Stimulated activated effector memory CD8-positive, alpha-beta T cell treated with anti-CD3 and anti-CD28 coated beads, Interleukin-12 subunit alpha, Interleukin-12 subunit beta, amount 100 ng/mL, for 72 hours (primary cell): ENCODE data around the gene MIPEP.
"Not testable (repeated sequence)": the region's sequence is repeated elsewhere in the genome, so short reads cannot be mapped to it uniquely, and the experiment has no call there.

Source experiments
- ATAC-seq: fragments of 150-1000 bp; cut with Tn5 transposase; 2 replicates; pipeline ENCODE4 v1.10.0; 2021
- DNase-seq, 2 donors: peaks; one replicate each; pipeline ENCODE4 v3.0.0; 2021 to 2022; ENCODE audit warnings: low spot score in 2 of 2
- H3K27ac Mint-ChIP-seq: one replicate; pipeline ENCODE4 v1.8.0; 2022; ENCODE audit warnings: mild to moderate bottlenecking, mixed read lengths
- H3K36me3 Mint-ChIP-seq: one replicate; pipeline ENCODE4 v1.8.0; 2022; ENCODE audit warnings: mild to moderate bottlenecking, mixed read lengths
- H3K4me1 Mint-ChIP-seq: one replicate; pipeline ENCODE4 v1.8.0; 2022; ENCODE audit warnings: mixed read lengths
- H3K4me3 Mint-ChIP-seq: one replicate; pipeline ENCODE4 v1.8.0; 2022; ENCODE audit warnings: mild to moderate bottlenecking, mixed read lengths
- H3K9me3 Mint-ChIP-seq: one replicate; pipeline ENCODE4 v1.8.0; 2022; ENCODE audit warnings: mixed read lengths

The MIPEP gene

GRCh38 chr13:23899555-23899954 lies 10.4 kb upstream of the MIPEP start:
- no peaks in the 10 kb centered on the region for H3K36me3 Mint-ChIP-seq
- no peak overlapping the region for H3K27ac Mint-ChIP-seq
- no peak for DNase-seq
- H3K4me1 Mint-ChIP-seq, result no peaks in the 10 kb centered on the region
- H3K9me3 Mint-ChIP-seq, result no peaks in the 10 kb centered on the region
- ATAC-seq, result peak; percentile 42
- no peak overlapping the region for H3K4me3 Mint-ChIP-seq

DNA sequence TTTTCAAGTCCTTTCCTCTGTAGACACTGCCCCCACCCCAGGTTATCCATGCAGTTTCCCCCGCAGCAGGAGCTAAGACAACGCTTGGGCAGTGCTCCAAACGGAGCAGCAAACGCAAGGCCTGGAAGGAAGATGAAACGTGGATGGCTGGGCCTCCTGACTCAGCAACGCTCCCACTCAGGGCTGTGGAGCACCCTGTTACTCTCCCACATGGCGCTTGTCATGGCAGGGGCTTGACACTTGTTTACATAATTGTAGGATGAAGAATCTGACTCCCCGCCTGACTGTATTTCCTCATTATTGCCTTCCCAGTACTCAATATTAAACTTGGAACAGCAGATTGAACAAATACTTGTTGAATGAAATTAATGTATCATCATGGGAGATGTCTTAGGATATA lies 8.9 kb upstream of the MIPEP start:
- Mint-ChIP-seq H3K4me3 (no peak overlapping the region), H3K4me1 (no peaks in the 10 kb centered on the region), H3K27ac (no peak overlapping the region), H3K9me3 (no peaks in the 10 kb centered on the region), H3K36me3 (no peaks in the 10 kb centered on the region)
- ATAC-seq (no peak), DNase-seq (no peak)

- ATAC-seq, DNase-seq, H3K4me3 Mint-ChIP-seq, H3K4me1 Mint-ChIP-seq, H3K36me3 Mint-ChIP-seq, H3K9me3 Mint-ChIP-seq: not testable (repeated sequence)
- H3K27ac Mint-ChIP-seq, result peak within 1 kb of the TSS; percentile 52
Observed at GRCh38 chr13:23897452-23897919, 8.3 kb upstream of the MIPEP start, which contains the start of gene C1QTNF9B. Gene C1QTNF9B, minus strand, starts transcription at chr13:23897502.

DNA sequence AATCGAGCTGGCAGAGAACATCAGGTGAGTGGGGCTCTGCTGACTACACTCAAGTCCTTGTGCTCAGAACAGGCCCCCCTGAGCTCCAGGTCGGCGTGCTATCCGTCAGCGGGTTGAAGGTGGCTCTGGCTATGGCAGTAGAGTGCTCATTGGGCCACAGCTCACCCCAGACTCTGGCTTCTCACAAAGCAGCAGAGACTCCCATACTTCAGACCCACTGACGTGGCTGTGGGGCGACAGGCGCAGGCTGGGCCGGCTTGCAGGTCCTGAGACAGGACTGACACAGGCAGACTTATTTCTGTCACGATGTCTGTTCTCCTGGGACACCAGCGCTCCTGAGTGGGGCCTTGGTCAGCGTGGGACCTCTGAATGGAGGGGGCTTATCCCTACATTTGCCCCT lies 5.5 kb upstream of the MIPEP start:
- not testable (repeated sequence) for H3K9me3 Mint-ChIP-seq, DNase-seq, H3K4me3 Mint-ChIP-seq, ATAC-seq, H3K36me3 Mint-ChIP-seq, H3K27ac Mint-ChIP-seq, H3K4me1 Mint-ChIP-seq

GRCh38 chr13:23893791-23894190 lies 4.6 kb upstream of the MIPEP start:
- not testable (repeated sequence) for ATAC-seq, H3K36me3 Mint-ChIP-seq, H3K4me3 Mint-ChIP-seq, DNase-seq, H3K9me3 Mint-ChIP-seq, H3K27ac Mint-ChIP-seq
- peaks cover 12% of the 10 kb centered on the region for H3K4me1 Mint-ChIP-seq

DNA sequence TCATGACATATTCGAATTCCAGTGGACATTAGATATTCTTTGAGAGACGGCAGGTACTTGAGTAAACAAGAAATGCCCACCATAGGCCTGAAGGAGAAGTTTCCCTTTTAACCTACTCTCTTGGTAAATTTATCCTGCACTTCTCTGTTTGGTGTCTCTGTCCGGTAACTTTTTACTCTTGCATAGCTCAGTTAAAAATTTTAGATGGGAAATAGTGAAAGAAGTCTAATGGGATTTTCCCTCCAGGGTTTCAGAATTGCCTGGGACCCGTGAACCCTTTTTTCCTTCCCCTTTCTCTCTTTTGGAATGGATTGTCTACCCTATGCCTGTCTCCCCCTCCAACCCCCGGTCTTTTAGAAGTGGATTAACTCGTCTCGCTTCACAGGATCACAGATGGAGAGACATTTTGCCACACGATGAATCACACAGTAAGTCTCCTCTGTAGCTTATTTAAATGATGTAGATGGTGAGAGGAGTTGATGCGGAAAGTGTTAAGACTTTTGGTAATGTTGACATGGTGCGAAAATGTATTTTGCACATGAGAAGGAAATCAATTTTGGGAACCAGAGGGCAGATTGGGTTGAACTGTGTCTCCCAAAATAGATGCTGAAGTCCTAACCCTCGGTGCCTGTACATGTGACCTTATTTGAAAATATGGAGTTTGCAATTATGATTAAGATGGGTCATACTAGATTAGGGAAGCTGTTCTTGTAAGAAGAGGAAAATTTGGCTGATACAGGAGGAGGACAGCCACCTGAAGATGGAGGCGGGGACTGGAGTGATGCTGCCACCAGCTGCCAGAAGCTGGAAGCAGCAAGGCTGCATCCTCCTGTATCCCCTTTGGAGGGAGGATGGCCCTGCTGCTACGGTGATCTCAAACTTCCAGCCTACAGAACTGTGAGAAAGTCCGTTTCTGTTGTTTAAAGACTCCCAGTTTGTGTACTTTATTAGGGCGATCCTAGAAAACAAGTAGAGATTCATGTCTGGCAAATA lies 711 bp upstream of the MIPEP start:
- Mint-ChIP-seq H3K4me3 (peak overlapping the region; percentile 85), H3K36me3 (peaks cover 14% of the 10 kb centered on the region), H3K27ac (peak overlapping the region; percentile 81), H3K4me1 (peaks cover 22% of the 10 kb centered on the region), H3K9me3 (no peaks in the 10 kb centered on the region)
- DNase-seq (no peak), ATAC-seq (no peak)

DNA sequence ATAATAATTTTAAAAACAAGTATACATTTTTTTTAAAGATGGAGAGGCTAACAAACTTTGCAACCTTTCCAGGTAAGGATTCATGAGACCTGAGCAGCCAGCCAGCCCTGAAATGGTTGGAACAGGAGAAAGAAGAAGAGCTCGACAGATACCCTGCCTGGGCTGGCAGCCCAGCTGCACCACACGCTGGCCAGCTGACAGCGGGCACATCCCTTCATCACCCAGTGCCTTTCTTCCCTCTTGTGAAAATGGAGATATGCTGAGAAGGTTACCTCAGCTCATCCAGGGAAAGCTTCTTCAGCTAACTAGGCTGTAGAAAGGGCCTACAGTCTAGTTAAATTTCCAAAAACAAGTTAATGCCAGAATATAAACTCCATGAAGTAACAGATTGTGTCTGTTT lies 4.8 kb downstream of the MIPEP start:
- Mint-ChIP-seq H3K4me1 (peaks cover 14% of the 10 kb centered on the region), H3K36me3 (peaks cover 29% of the 10 kb centered on the region)
- H3K27ac Mint-ChIP-seq, H3K9me3 Mint-ChIP-seq, DNase-seq, H3K4me3 Mint-ChIP-seq, ATAC-seq: not testable (repeated sequence)

DNA sequence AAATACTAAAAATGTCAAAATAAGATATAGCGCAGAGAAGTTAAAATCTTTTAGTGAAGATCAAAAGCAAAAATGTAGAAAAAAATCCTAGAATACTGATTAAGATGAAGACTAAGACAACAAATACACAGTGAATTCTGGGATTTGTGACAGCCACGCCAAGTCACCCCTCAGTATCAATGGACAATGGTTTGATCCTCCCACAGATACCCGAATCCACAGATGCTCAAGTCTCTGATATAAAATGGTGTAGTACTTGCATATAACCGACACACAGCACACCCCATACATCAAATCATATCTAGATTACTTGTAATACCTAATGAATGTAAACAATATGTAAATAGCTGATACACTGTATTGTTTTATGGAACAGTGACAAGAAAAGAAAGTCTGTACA lies 5.9 kb downstream of the MIPEP start:
- H3K36me3 Mint-ChIP-seq, result peaks cover 27% of the 10 kb centered on the region
- ATAC-seq (no peak), DNase-seq (no peak)
- H3K27ac Mint-ChIP-seq, result no peak overlapping the region
- peaks cover 10% of the 10 kb centered on the region for H3K4me1 Mint-ChIP-seq
- H3K4me3 Mint-ChIP-seq, result no peak overlapping the region
- no peaks in the 10 kb centered on the region for H3K9me3 Mint-ChIP-seq

GRCh38 chr13:23881402-23881800 lies 7.8 kb downstream of the MIPEP start:
- peaks cover 36% of the 10 kb centered on the region for H3K36me3 Mint-ChIP-seq
- H3K4me1 Mint-ChIP-seq, ATAC-seq, DNase-seq, H3K27ac Mint-ChIP-seq, H3K4me3 Mint-ChIP-seq, H3K9me3 Mint-ChIP-seq: not testable (repeated sequence)

DNA sequence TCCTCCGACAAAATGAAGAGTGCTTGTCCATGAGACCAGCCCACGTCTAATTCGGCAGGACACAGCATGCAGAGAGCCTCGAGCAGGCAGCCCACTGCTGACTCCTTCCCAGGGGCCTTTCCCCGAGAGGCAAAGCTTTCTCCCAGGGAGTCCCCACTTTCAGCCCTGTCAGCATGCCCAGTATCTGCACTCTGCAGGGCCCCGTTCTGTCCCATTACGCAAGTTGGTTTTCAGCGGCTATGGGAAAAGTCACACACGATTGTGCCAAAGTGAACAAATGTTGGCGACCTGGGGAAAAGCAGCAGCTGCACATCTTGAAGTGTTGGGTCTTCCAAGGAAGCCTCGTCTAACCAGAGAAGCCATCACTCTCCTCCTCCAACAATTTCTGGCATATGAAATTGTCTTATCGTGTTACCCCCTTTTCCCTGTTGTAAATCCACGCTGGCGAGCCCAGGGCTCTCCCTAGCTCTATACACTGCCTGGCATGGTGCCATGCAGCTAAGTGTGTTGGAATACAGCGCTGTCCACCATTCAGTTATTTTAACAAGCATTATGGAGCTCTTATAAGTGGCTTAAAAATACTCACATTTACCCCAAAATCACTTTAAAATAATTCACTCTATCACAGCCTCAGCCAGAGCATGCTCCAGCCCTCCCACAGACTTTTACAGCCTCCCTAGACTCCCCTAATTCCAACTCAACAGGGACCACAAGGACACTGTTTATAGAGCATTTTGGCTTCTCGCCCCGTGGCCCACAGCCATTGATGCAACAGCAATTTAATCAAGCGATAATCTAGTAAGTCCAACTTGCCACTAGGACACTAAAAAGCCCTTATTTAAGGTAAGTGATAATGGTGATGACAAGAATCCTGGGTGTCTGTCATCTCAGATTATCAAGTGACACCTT lies 8.5 kb downstream of the MIPEP start:
- not testable (repeated sequence) for H3K27ac Mint-ChIP-seq, H3K4me3 Mint-ChIP-seq, ATAC-seq, DNase-seq, H3K4me1 Mint-ChIP-seq, H3K9me3 Mint-ChIP-seq
- peaks cover 36% of the 10 kb centered on the region for H3K36me3 Mint-ChIP-seq

DNA sequence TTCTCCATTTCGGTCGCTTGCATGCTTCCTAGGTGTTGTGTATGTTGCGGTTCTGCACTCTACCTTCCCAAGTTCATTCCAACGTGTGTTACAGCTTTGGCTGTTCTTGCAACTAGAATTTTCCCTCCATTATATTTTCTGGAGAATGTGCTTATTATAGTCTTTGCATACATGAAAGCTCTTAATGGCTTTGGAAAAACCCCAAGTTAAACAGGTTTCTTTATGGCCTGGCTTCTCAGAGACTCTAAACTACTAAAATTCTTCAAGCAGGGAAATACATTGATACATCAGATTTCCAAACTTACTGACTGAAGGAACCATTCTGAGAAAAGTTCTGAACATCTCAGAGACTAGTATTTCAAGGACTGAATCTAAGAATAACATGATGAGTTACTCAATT lies 11.9 kb downstream of the MIPEP start:
- Mint-ChIP-seq H3K9me3 (no peaks in the 10 kb centered on the region), H3K4me3 (no peak overlapping the region), H3K4me1 (no peaks in the 10 kb centered on the region), H3K36me3 (peaks cover 15% of the 10 kb centered on the region), H3K27ac (no peak overlapping the region)
- DNase-seq, result no peak
- ATAC-seq, result no peak

DNA sequence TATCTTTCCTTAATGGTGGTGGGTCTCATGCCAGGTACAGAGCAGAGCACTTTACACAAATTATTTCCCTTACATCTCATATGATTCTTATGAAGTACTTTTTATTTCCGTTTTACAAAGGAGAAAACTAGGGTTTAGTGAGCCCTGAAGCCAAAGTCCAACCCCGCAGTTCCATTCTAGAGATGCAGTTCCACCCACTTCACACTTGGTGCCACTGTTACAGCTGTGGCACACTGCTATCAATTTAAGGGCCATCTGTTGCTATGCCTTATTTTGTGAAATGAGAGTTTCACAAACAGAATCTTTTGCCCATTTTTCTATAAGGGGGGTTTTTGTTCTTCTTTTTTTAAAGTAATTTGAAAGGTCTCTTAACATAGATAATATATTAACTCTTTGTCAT lies 12.9 kb downstream of the MIPEP start:
- H3K4me3 Mint-ChIP-seq, result no peak overlapping the region
- no peak overlapping the region for H3K27ac Mint-ChIP-seq
- H3K9me3 Mint-ChIP-seq, result no peaks in the 10 kb centered on the region
- DNase-seq (no peak), ATAC-seq (no peak)
- H3K36me3 Mint-ChIP-seq, result peaks cover 15% of the 10 kb centered on the region
- no peaks in the 10 kb centered on the region for H3K4me1 Mint-ChIP-seq

GRCh38 chr13:23871616-23872220 lies 17.5 kb downstream of the MIPEP start:
- DNase-seq (no peak), ATAC-seq (no peak)
- Mint-ChIP-seq H3K36me3 (no peaks in the 10 kb centered on the region), H3K9me3 (no peaks in the 10 kb centered on the region), H3K4me3 (no peak overlapping the region), H3K4me1 (no peaks in the 10 kb centered on the region), H3K27ac (no peak overlapping the region)

- no peak overlapping the region for H3K4me3 Mint-ChIP-seq
- no peak overlapping the region for H3K27ac Mint-ChIP-seq
- DNase-seq (no peak), ATAC-seq (no peak)
- peaks cover 6% of the 10 kb centered on the region for H3K36me3 Mint-ChIP-seq
- H3K4me1 Mint-ChIP-seq, result no peaks in the 10 kb centered on the region
- H3K9me3 Mint-ChIP-seq, result no peaks in the 10 kb centered on the region
Observed at GRCh38 chr13:23870356-23871140, 18.7 kb downstream of the MIPEP start.
